HG02840 (cell line): ENCODE measurements around the gene LRBA.

ENCODE experiments used
- ATAC-seq: cut with Tn5 transposase; IDR thresholded peaks from one replicate; pipeline ENCODE4 v1.9.1; 2021; ENCODE audit warnings: mild to moderate bottlenecking, moderate library complexity, moderate number of reproducible peaks; ENCODE audit not compliant: unreplicated experiment, low FRiP score

The LRBA gene

DNA sequence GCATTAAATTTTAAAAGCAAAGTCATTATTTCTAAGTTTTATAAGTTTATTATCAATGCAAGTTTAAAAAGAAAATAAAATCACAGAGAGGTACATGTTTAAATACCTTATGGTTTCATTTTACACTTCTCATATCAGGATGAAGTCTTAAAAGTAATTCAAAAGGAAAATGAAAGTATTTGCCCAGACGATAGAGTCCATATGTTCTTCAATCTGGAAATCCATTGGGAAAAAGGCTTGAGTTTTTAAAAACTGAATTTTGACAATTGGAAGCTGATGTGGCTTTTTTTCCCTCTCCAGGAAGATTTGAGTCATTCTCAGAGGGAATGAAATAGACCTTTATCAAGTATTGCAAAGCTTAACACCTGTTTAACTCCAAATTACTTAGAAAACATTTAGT, 396.0 kb downstream of the LRBA start:
- ATAC-seq = no peak

- ATAC-seq = no peak
Observed at GRCh38 chr4:150609131-150609530, 406.0 kb downstream of the LRBA start.

GRCh38 chr4:150600812-150601445, 414.2 kb downstream of the LRBA start:
- ATAC-seq = no peak

GRCh38 chr4:150599547-150599946, 415.5 kb downstream of the LRBA start:
- ATAC-seq = no peak

DNA sequence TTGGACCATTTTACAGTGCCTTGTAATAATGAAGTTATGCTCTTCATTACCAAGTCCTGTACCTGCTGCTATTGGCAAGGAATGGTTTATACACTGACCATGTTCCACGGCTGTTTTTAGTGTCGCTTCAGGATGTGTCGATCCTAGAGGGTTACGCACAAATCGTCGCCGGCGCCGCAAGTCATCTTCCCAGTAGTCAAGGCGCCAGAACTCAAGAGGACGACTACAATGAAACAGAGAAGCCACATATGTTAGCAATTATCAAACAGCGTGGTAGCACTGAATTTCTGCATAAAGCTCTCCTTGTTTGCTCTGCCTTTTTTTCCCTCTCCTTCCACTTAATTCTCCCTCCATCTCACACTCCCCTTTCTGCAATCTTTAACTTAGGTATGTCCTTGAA, 416.2 kb downstream of the LRBA start:
- no peak for ATAC-seq

DNA sequence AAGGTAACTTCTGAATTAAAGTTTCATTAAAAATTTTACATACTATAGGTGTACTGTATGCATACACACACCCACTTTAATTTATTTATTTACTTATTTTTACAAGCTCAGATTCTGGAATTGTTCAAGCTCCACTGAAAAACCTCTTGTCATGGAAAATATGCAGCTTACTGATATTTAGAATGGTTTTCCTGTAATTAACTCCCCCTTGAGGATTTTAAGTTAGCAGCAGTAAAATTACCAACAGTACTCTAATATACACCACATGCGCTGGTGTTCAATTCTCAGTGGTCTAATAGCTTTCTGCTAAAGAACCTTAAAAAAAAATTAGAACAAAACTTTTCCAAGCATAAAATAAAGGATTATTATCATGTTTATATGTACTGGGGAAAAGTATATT, 421.1 kb downstream of the LRBA start:
- no peak for ATAC-seq

DNA sequence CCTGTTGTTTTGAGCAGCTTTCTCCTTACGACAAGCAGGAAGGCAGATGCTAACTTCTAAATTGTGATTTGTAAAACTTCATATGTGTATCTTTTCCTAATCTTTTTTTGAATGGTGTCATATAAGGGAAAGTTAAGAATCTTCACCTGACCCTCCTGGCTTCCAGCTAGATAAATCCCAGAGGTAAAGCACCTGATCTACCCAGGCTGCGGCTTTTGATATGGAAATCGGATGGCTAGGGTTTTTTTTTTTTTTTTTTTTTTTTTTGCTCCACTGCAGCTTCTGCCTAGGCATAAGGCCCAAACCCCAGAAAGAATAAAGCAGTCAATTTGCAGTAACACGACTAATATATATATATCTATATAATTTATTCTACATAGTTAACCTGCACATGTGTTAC, 423.2 kb downstream of the LRBA start:
- ATAC-seq = no peak

GRCh38 chr4:150591406-150591805, 423.7 kb downstream of the LRBA start:
- no peak for ATAC-seq

DNA sequence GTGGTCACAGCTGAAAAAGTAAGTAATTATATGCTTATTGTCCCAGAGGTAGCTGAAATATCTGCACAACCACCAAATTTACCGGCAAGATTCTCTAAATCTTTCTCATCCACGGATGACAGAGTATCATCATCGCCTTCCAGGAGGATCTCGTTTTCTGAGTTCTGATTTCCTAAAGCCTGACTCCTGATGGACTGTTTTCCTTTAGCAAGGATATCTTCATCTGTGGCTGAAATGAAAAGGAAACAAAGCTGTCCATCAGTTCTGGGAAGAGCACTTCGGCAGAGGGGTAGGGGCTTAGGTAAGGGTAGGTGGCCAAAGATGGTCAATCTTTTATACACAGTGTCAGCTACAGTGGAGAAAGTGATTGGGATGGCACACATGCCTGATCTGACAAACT, 424.5 kb downstream of the LRBA start:
- no peak for ATAC-seq

GRCh38 chr4:150589157-150589556, 425.9 kb downstream of the LRBA start:
- no peak for ATAC-seq

GRCh38 chr4:150588316-150588715, 426.8 kb downstream of the LRBA start:
- no peak for ATAC-seq

DNA sequence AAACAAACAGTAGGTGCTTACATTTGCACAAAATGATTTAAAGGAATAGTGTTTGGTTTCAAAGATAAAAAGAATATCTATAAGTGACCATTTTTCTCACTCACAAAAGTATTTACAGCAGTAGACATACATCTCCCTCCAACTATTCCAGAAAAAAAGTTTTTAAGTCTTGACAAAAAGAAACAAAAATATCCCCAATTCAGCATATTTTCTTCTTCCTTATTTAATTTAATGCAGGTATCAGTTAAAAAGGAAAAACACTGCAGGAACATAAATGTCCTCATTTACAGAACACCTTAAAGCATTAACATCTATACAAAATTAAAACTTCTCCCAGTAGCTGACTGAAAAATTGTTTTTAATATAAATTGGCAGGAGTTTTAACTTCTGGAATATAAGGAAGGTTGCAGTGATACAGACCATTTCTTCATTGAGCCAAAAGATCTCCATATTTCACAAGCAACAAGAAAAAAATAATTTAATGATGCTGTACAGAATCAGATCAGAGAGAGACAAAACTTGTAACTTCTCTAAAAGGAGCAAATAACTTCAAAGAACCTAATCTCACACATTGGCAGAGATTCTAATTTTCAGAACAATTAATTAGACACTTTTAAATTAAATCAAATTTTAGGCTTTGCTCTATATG, 428.8 kb downstream of the LRBA start:
- no peak for ATAC-seq

- no peak for ATAC-seq
Observed at GRCh38 chr4:150585611-150586010, 429.5 kb downstream of the LRBA start.

DNA sequence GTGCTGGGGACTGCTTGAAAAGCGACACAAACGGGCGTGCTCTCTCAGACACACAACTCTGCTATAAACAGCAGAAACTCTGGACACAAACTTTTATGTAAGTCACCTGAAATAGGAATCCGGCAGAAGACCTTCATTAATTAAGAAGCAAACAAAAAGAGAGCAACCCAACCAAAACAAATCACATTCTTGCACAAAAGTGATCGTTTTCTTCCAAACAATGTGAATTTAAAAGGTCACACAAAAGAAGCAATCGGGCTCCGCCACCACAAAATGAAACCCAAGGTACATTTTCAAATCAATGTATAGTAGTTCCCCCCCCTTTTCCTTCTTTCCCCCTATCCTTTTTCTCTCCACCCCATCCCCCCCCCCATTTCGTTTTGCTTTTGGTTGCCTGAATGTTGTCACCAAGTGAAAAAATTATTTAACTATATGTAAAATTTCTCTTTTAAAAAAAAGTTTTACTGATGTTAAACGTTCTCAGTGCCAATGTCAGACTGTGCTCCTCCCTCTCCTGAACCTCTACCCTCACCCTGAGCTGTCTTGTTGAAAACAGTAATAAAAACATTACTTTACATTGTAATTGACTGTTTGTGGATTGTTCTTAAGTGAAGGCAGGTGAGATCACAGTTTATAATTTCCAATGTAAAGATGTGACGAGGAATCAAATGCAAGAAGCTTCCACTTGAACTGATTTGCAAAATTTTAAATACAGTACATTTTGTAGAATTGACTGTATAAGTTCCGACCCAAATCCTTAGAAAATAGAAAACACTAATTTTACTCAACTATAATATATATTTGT, 430.8 kb downstream of the LRBA start:
- ATAC-seq = no peak

- ATAC-seq = no peak
Observed at GRCh38 chr4:150583287-150584110, 431.6 kb downstream of the LRBA start.

- no peak for ATAC-seq
Observed at GRCh38 chr4:150582873-150583286, 432.2 kb downstream of the LRBA start.

DNA sequence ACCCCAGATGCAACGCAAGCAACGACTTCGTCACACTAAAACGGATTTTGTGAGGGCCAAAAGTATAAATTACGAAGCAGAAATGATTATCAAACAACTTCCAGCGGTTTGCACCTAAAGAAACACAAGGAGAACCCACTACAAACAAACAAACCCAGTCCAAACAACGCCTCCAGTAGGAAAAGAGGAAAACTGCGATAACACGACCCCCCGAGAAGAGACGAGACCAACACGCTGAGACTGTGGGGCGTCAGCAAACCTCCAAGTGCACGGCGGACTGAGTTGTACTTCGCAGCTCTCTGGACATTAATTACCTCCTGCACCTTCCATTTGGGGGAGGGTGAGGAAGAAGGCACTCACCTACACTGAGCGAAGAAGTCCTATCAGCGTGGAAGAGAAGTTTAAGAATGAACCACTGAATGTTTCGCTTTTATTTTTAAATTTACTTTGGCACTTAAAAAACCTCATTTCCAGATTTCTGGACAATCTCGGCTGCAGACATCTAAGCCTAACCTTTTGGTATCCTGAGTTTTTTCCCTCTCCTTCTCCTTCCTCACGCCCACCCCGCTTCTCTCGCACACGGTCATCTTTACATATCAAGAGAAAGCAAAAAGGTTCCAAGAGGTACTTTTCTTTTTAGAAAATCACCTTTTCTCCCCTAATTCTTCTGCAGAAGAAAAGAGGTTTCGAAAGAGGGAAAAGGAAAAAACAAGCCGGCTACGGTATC, 432.8 kb downstream of the LRBA start, which contains the start of gene MAB21L2:
TSS of gene MAB21L2 (plus strand) at position 6 of the 727 bp plus-strand sequence. CDS start 879 bp downstream, outside the sequence.
- no peak for ATAC-seq

DNA sequence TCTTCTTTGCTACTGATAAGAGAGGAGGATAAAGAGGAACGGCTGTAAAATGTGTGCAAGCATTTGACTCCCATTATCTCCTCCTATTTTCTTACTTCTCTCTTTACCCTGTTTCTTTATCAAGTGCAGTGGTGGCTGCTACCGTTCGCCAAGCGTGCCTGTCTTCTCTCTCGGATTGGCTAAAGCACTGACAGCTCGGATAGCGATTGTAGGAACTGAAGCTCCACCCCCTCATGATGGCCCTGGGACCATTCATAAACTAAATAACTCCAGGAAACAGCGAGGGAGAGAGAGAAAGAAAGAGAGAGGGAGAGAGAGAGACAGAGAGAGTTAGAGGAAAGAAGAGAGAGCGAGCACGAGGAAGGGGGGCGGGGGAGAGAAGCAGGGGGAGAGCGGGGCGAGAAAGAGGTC, 433.4 kb downstream of the LRBA start:
- ATAC-seq = no peak

DNA sequence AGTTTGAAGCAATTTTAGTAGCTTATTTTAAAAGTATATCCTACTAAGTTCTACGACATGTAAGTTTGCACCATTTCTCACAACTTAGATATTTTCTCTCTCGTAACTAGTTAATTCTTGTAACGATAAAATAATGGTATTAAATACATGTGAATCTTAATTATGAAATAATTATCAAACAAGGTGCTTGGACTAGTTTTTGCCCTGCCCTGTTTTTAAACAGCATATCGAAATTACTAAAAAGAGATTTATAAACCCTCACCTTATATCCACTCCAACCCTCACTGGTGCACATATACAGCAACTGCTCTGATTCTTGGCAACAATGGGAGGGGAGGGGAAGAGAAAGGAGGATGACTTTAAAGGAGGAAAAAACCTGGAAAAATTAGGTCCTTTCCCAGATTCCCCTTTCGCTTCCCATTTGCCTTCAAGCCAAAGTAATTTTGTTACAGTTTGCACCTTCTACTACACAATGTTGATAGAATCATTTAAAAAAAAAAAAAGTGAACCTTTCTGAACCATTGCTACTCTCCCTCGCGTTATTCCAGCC, 434.0 kb downstream of the LRBA start:
- no peak for ATAC-seq

- ATAC-seq = no peak
Observed at GRCh38 chr4:150580306-150580705, 434.8 kb downstream of the LRBA start.
